H9 (cell line): ENCODE measurements around the gene HSPA1L. TPM values are rescaled to one million over a fixed set of nuclear protein-coding genes. Genes with fewer than 3 reads are reported as not detected.

Experiments used
- DNase-seq: peaks from one replicate; pipeline ENCODE4 v3.0.0-alpha.2; 2017
- H2AFZ ChIP-seq: one replicate; pipeline ENCODE4 v1.6.1; 2013; ENCODE audit warnings: mild to moderate bottlenecking, low read length, control low read depth, moderate library complexity
- H2AK5ac ChIP-seq: 2 replicates; pipeline ENCODE4 v1.6.1; 2013; ENCODE audit warnings: low read length, control low read depth, mixed read lengths; ENCODE audit not compliant: insufficient read length
- H2BK120ac ChIP-seq: one replicate; pipeline ENCODE4 v1.6.1; 2013; ENCODE audit warnings: low read depth, mild to moderate bottlenecking, low read length, control low read depth, inconsistent platforms; ENCODE audit not compliant: poor library complexity, severe bottlenecking
- H2BK12ac ChIP-seq: 2 replicates; pipeline ENCODE4 v1.6.1; 2013; ENCODE audit warnings: low read length, control low read depth, mixed read lengths, low read depth; ENCODE audit not compliant: insufficient read length
- H2BK15ac ChIP-seq: 2 replicates; pipeline ENCODE4 v1.6.1; 2013; ENCODE audit warnings: low read depth, low read length, control low read depth
- H2BK20ac ChIP-seq: one replicate; pipeline ENCODE4 v1.6.1; 2013; ENCODE audit warnings: low read depth, mild to moderate bottlenecking, low read length, control low read depth, inconsistent platforms; ENCODE audit not compliant: poor library complexity, severe bottlenecking
- H2BK5ac ChIP-seq: 2 replicates; pipeline ENCODE4 v1.6.1; 2013; ENCODE audit warnings: low read length, control low read depth, mixed read lengths; ENCODE audit not compliant: insufficient read length
- H3K14ac ChIP-seq: 2 replicates; pipeline ENCODE4 v1.6.1; 2013; ENCODE audit warnings: low read length, control low read depth; ENCODE audit not compliant: insufficient read depth
- H3K18ac ChIP-seq: 2 replicates; pipeline ENCODE4 v1.6.1; 2013; ENCODE audit warnings: low read depth, mild to moderate bottlenecking, mixed read lengths, low read length, control low read depth; ENCODE audit not compliant: insufficient read length
- H3K23ac ChIP-seq: 2 replicates; pipeline ENCODE4 v1.6.1; 2013; ENCODE audit warnings: low read length, control low read depth, mixed read lengths, low read depth; ENCODE audit not compliant: insufficient read length
- H3K23me2 ChIP-seq: 2 replicates; pipeline ENCODE4 v1.6.1; 2013; ENCODE audit warnings: low read depth, mild to moderate bottlenecking, mixed read lengths, low read length, control low read depth; ENCODE audit not compliant: insufficient read length, poor library complexity, severe bottlenecking
- H3K27ac ChIP-seq: 2 replicates; pipeline ENCODE4 v1.5.1; 2013; ENCODE audit warnings: low read length, control low read depth, mixed read lengths, low read depth; ENCODE audit not compliant: insufficient read length
- H3K27me3 ChIP-seq: 2 replicates; pipeline ENCODE4 v1.6.1; 2013; ENCODE audit warnings: low read length, control low read depth, inconsistent platforms; ENCODE audit not compliant: insufficient read depth
- H3K4ac ChIP-seq: 2 replicates; pipeline ENCODE4 v1.6.1; 2013; ENCODE audit warnings: low read depth, mild to moderate bottlenecking, control low read depth, inconsistent platforms, low read length, moderate library complexity
- H3K4me1 ChIP-seq: 2 replicates; pipeline ENCODE4 v1.6.1; 2013; ENCODE audit warnings: low read length, control low read depth, inconsistent platforms; ENCODE audit not compliant: insufficient read depth
- H3K4me2 ChIP-seq: 2 replicates; pipeline ENCODE4 v1.6.1; 2013; ENCODE audit warnings: low read length, control low read depth, mixed read lengths; ENCODE audit not compliant: insufficient read length, insufficient read depth
- H3K56ac ChIP-seq: 2 replicates; pipeline ENCODE4 v1.6.1; 2013; ENCODE audit warnings: low read depth, mild to moderate bottlenecking, mixed read lengths, low read length, control low read depth; ENCODE audit not compliant: insufficient read length
- H3K79me1 ChIP-seq: 2 replicates; pipeline ENCODE4 v1.6.1; 2013; ENCODE audit warnings: low read depth, mild to moderate bottlenecking, moderate library complexity, low read length, control low read depth, inconsistent platforms; ENCODE audit not compliant: insufficient read depth, poor library complexity, severe bottlenecking
- H3K79me2 ChIP-seq: 2 replicates; pipeline ENCODE4 v1.6.1; 2013; ENCODE audit warnings: low read length, control low read depth, inconsistent platforms; ENCODE audit not compliant: insufficient read depth
- H3K9ac ChIP-seq: 2 replicates; pipeline ENCODE4 v1.6.1; 2013; ENCODE audit warnings: low read length, control low read depth, mixed read lengths; ENCODE audit not compliant: insufficient read length; ENCODE audit errors: extremely low read depth
- H3K9me3 ChIP-seq: one replicate; pipeline ENCODE4 v1.6.1; 2013; ENCODE audit warnings: low read depth, low read length, inconsistent platforms; ENCODE audit not compliant: control insufficient read depth
- H3T11ph ChIP-seq: one replicate; pipeline ENCODE4 v1.6.1; 2013; ENCODE audit warnings: mild to moderate bottlenecking, low read length, control low read depth, inconsistent platforms
- H4K20me1 ChIP-seq: one replicate; pipeline ENCODE4 v1.6.1; 2013; ENCODE audit not compliant: control insufficient read depth, insufficient read length, insufficient read depth
- H4K5ac ChIP-seq: 2 replicates; pipeline ENCODE4 v1.6.1; 2013; ENCODE audit warnings: low read depth, mild to moderate bottlenecking, mixed read lengths, low read length, control low read depth; ENCODE audit not compliant: insufficient read length
- H4K8ac ChIP-seq: replicated peaks from 2 replicates; pipeline ENCODE4 v1.6.1; 2013; ENCODE audit warnings: low read length, control low read depth, mixed read lengths, low read depth; ENCODE audit not compliant: insufficient read length
- H4K91ac ChIP-seq: 2 replicates; pipeline ENCODE4 v1.6.1; 2013; ENCODE audit warnings: low read depth, mild to moderate bottlenecking, moderate library complexity, mixed read lengths, low read length, control low read depth; ENCODE audit not compliant: insufficient read length
- H3K27ac Mint-ChIP-seq, 3 experiments: 2 replicates in 2 of 3; 3 replicates in 1 of 3; pipeline ENCODE4 v1.8.0; 2020 to 2021; ENCODE audit warnings: mixed read lengths in 3 of 3, mild to moderate bottlenecking in 1 of 3, moderate library complexity in 1 of 3
- H3K27me3 Mint-ChIP-seq: 2 replicates; pipeline ENCODE4 v1.8.0; 2021; ENCODE audit warnings: low read depth, mild to moderate bottlenecking, moderate library complexity, mixed read lengths
- H3K36me3 Mint-ChIP-seq, 3 experiments: 2 replicates in 2 of 3; 3 replicates in 1 of 3; pipeline ENCODE4 v1.8.0; 2020 to 2021; ENCODE audit warnings: low read depth in 3 of 3, mixed read lengths in 3 of 3; ENCODE audit not compliant: insufficient read depth in 1 of 3
- H3K4me1 Mint-ChIP-seq, 2 experiments: 2 replicates each; pipeline ENCODE4 v1.8.0; 2020; ENCODE audit warnings: mixed read lengths in 2 of 2
- H3K4me3 Mint-ChIP-seq, 2 experiments: 2 replicates in 1 of 2; 3 replicates in 1 of 2; pipeline ENCODE4 v1.8.0; 2020 to 2021; ENCODE audit warnings: mild to moderate bottlenecking in 2 of 2, mixed read lengths in 2 of 2, moderate library complexity in 1 of 2
- H3K9me3 Mint-ChIP-seq, 2 experiments: 2 replicates in 1 of 2; 3 replicates in 1 of 2; pipeline ENCODE4 v1.8.0; 2020; ENCODE audit warnings: mild to moderate bottlenecking in 2 of 2, mixed read lengths in 2 of 2, moderate library complexity in 1 of 2
- CTCF ChIP-seq: fragments of 200-600 bp; sonication (generic); conservative IDR thresholded peaks from 3 replicates; pipeline ENCODE4 v1.8.0; 2021; ENCODE audit warnings: antibody characterized with exemption, mild to moderate bottlenecking
- WGBS: extraction: QIAGEN DNeasy Blood & Tissue Kit; methylation state at CpG from one replicate; pipeline ENCODE4 v1.1.7; 2013; ENCODE audit warnings: missing lambda C conversion rate, low lambda C conversion rate, mixed read lengths; ENCODE audit not compliant: insufficient read length; ENCODE audit errors: extremely low coverage; 5-methylcytosine and 5-hydroxymethylcytosine counted together
- total RNA-seq: library from RNA; stranded (reverse); gene quantifications from 2 replicates; pipeline ENCODE4 v1.2.1, GENCODE V29; 2021

HSPA1L gene
- total RNA-seq, 1 experiment from 2014 or later: 2.5 TPM

- no peaks in the 10 kb centered on the region for H3K23me2 ChIP-seq
- no peak overlapping the region for H3K9ac ChIP-seq
- no peak overlapping the region for H3K14ac ChIP-seq
- peaks cover 16 to 20% of the 10 kb centered on the region in 2 experiments for H3K4me1 Mint-ChIP-seq
- H3K36me3 Mint-ChIP-seq: peaks cover 13 to 49% (median 34%) of the 10 kb centered on the region in 3 experiments
- no peak for TF ChIP-seq CTCF
- H3K79me1 ChIP-seq: no peaks in the 10 kb centered on the region
- H3K9me3 ChIP-seq: no peaks in the 10 kb centered on the region
- no peaks in the 10 kb centered on the region for H3K9me3 Mint-ChIP-seq
- no peaks in the 10 kb centered on the region for H3K27me3 ChIP-seq
- H3K27ac ChIP-seq: no peak overlapping the region
- H3T11ph ChIP-seq: no peak overlapping the region
- peak overlapping the region; percentile 71; the same call in 1 of the 2 replicates for H2BK15ac ChIP-seq
- H3K56ac ChIP-seq: no peak overlapping the region
- H2BK120ac ChIP-seq: no peak overlapping the region
- no peak overlapping the region for H2BK5ac ChIP-seq
- H2AFZ ChIP-seq: no peak overlapping the region
- H3K23ac ChIP-seq: no peak overlapping the region
- no CpG with 5 or more reads among the region's 5 CpGs for WGBS
- no peaks in the 10 kb centered on the region; the same call in 1 of the 2 replicates for H3K27me3 Mint-ChIP-seq
- no peak overlapping the region for H2BK20ac ChIP-seq
- H3K4me2 ChIP-seq: no peak overlapping the region
- H4K8ac ChIP-seq: no peak overlapping the region
- no peak overlapping the region for H3K18ac ChIP-seq
- H4K20me1 ChIP-seq: no peaks in the 10 kb centered on the region
- H4K91ac ChIP-seq: no peak overlapping the region
- no peak overlapping the region for H2AK5ac ChIP-seq
- no peak overlapping the region for H4K5ac ChIP-seq
- H3K79me2 ChIP-seq: no peaks in the 10 kb centered on the region
- DNase-seq: no peak
- no peak overlapping the region for H3K4ac ChIP-seq
- H3K4me3 Mint-ChIP-seq: no peak overlapping the region
- H3K27ac Mint-ChIP-seq: no peak overlapping the region
- no peaks in the 10 kb centered on the region for H3K4me1 ChIP-seq
- no peak overlapping the region for H2BK12ac ChIP-seq
Observed at GRCh38 chr6:31760790-31761189, 54.3 kb downstream of the HSPA1L start.

Other genes with a start within 250 kb of the HSPA1L start
- not detected in 2 replicates for gene LTA, start 243.0 kb downstream of the HSPA1L start, total RNA-seq
- gene TNF, start 239.7 kb downstream of the HSPA1L start, total RNA-seq: not detected in 2 replicates
- gene LTB, start 232.9 kb downstream of the HSPA1L start, total RNA-seq: not detected in 2 replicates
- gene LST1, start 229.0 kb downstream of the HSPA1L start, total RNA-seq: not detected in 2 replicates
- gene NCR3, start 222.3 kb downstream of the HSPA1L start, total RNA-seq: 0.55 and 0.64 TPM in 2 replicates
- 3.2 and 4.2 TPM in 2 replicates for gene AIF1, start 200.0 kb downstream of the HSPA1L start, total RNA-seq
- gene PRRC2A, start 194.6 kb downstream of the HSPA1L start, total RNA-seq: 381 and 383 TPM in 2 replicates
- 415 and 417 TPM in 2 replicates for gene BAG6, start 162.6 kb downstream of the HSPA1L start, total RNA-seq
- gene APOM, start 159.4 kb downstream of the HSPA1L start, total RNA-seq: 3.6 and 3.9 TPM in 2 replicates
- gene C6orf47, start 154.5 kb downstream of the HSPA1L start, total RNA-seq: 18.4 and 19.0 TPM in 2 replicates
- 23.9 and 26.8 TPM in 2 replicates for gene GPANK1, start 150.3 kb downstream of the HSPA1L start, total RNA-seq
- gene CSNK2B, start 149.2 kb downstream of the HSPA1L start, total RNA-seq: 178 and 187 TPM in 2 replicates
- 21.3 and 21.6 TPM in 2 replicates for gene LY6G5B, start 145.3 kb downstream of the HSPA1L start, total RNA-seq
- 1.8 and 2.2 TPM in 2 replicates for gene LY6G5C, start 134.2 kb downstream of the HSPA1L start, total RNA-seq
- gene ABHD16A, start 112.0 kb downstream of the HSPA1L start, total RNA-seq: 32.9 and 34.4 TPM in 2 replicates
- gene LY6G6F, start 108.4 kb downstream of the HSPA1L start, total RNA-seq: not detected in 2 replicates
- gene LY6G6D, start 99.9 kb downstream of the HSPA1L start, total RNA-seq: not detected in 2 replicates
- 0.24 TPM in 1 of 2 replicates, not detected in the other for gene LY6G6C, start 93.5 kb downstream of the HSPA1L start, total RNA-seq
- gene MPIG6B, start 91.9 kb downstream of the HSPA1L start, total RNA-seq: not detected in 2 replicates
- 70.5 and 73.2 TPM in 2 replicates for gene DDAH2, start 86.0 kb downstream of the HSPA1L start, total RNA-seq
- gene CLIC1, start 78.8 kb downstream of the HSPA1L start, total RNA-seq: 265 and 266 TPM in 2 replicates
- 21.5 and 22.4 TPM in 2 replicates for gene MSH5, start 75.3 kb downstream of the HSPA1L start, total RNA-seq
- 3.2 and 4.3 TPM in 2 replicates for gene SAPCD1, start 52.6 kb downstream of the HSPA1L start, total RNA-seq
- 2.5 TPM in 2 replicates for gene VWA7, start 38.0 kb downstream of the HSPA1L start, total RNA-seq
- 148 and 154 TPM in 2 replicates for gene VARS1, start 19.5 kb downstream of the HSPA1L start, total RNA-seq
- 114 and 123 TPM in 2 replicates for gene LSM2, start 8.3 kb downstream of the HSPA1L start, total RNA-seq
- gene HSPA1A, start 260 bp upstream of the HSPA1L start, total RNA-seq: 51.2 and 51.7 TPM in 2 replicates
- 85.1 and 90.5 TPM in 2 replicates for gene HSPA1B, start 12.5 kb upstream of the HSPA1L start, total RNA-seq
- 35.1 and 36.2 TPM in 2 replicates for gene NEU1, start 47.5 kb upstream of the HSPA1L start, total RNA-seq
- 3.3 and 3.8 TPM in 2 replicates for gene SLC44A4, start 63.7 kb upstream of the HSPA1L start, total RNA-seq
- 121 and 124 TPM in 2 replicates for gene EHMT2, start 82.4 kb upstream of the HSPA1L start, total RNA-seq
- 31.0 and 32.7 TPM in 2 replicates for gene ZBTB12, start 86.8 kb upstream of the HSPA1L start, total RNA-seq
- gene C2, start 112.4 kb upstream of the HSPA1L start, total RNA-seq: 0.66 and 0.86 TPM in 2 replicates
- 0.31 and 0.39 TPM in 2 replicates for gene CFB, start 130.8 kb upstream of the HSPA1L start, total RNA-seq
- 90.8 and 91.4 TPM in 2 replicates for gene NELFE, start 143.7 kb upstream of the HSPA1L start, total RNA-seq
- 78.8 and 86.2 TPM in 2 replicates for gene SKIC2, start 143.9 kb upstream of the HSPA1L start, total RNA-seq
- 21.6 and 22.9 TPM in 2 replicates for gene DXO, start 156.9 kb upstream of the HSPA1L start, total RNA-seq
- gene C4A, start 166.8 kb upstream of the HSPA1L start, total RNA-seq: 4.3 and 5.1 TPM in 2 replicates
- gene C4B, start 199.5 kb upstream of the HSPA1L start, total RNA-seq: 2.7 TPM in 2 replicates
- gene CYP21A2, start 223.1 kb upstream of the HSPA1L start, total RNA-seq: not detected in 2 replicates